HUES48 (cell line): ENCODE results near the gene TIPARP.

Experiments
- H3K27ac ChIP-seq: one replicate; pipeline ENCODE4 v1.7.0; 2013; ENCODE audit warnings: low read depth, low read length, inconsistent platforms
- H3K27me3 ChIP-seq: 2 replicates; pipeline ENCODE4 v1.6.1; 2013; ENCODE audit warnings: mild to moderate bottlenecking, low read length; ENCODE audit not compliant: control insufficient read depth, insufficient read depth
- H3K36me3 ChIP-seq: 2 replicates; pipeline ENCODE4 v1.6.1; 2013; ENCODE audit warnings: low read length; ENCODE audit not compliant: control insufficient read depth, insufficient read depth
- H3K4me1 ChIP-seq: 2 replicates; pipeline ENCODE4 v1.6.1; 2013; ENCODE audit warnings: mild to moderate bottlenecking, low read length; ENCODE audit not compliant: control insufficient read depth, insufficient read depth
- H3K4me3 ChIP-seq: 2 replicates; pipeline ENCODE4 v1.5.1; 2013; ENCODE audit warnings: mild to moderate bottlenecking, low read depth, low read length
- H3K9ac ChIP-seq: 2 replicates; pipeline ENCODE4 v1.6.1; 2013; ENCODE audit warnings: mild to moderate bottlenecking, low read depth, low read length, moderate library complexity
- H3K9me3 ChIP-seq: 2 replicates; pipeline ENCODE4 v1.6.1; 2013; ENCODE audit warnings: low read length; ENCODE audit not compliant: control insufficient read depth, insufficient read depth

TIPARP gene, protein sequence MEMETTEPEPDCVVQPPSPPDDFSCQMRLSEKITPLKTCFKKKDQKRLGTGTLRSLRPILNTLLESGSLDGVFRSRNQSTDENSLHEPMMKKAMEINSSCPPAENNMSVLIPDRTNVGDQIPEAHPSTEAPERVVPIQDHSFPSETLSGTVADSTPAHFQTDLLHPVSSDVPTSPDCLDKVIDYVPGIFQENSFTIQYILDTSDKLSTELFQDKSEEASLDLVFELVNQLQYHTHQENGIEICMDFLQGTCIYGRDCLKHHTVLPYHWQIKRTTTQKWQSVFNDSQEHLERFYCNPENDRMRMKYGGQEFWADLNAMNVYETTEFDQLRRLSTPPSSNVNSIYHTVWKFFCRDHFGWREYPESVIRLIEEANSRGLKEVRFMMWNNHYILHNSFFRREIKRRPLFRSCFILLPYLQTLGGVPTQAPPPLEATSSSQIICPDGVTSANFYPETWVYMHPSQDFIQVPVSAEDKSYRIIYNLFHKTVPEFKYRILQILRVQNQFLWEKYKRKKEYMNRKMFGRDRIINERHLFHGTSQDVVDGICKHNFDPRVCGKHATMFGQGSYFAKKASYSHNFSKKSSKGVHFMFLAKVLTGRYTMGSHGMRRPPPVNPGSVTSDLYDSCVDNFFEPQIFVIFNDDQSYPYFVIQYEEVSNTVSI

DNA sequence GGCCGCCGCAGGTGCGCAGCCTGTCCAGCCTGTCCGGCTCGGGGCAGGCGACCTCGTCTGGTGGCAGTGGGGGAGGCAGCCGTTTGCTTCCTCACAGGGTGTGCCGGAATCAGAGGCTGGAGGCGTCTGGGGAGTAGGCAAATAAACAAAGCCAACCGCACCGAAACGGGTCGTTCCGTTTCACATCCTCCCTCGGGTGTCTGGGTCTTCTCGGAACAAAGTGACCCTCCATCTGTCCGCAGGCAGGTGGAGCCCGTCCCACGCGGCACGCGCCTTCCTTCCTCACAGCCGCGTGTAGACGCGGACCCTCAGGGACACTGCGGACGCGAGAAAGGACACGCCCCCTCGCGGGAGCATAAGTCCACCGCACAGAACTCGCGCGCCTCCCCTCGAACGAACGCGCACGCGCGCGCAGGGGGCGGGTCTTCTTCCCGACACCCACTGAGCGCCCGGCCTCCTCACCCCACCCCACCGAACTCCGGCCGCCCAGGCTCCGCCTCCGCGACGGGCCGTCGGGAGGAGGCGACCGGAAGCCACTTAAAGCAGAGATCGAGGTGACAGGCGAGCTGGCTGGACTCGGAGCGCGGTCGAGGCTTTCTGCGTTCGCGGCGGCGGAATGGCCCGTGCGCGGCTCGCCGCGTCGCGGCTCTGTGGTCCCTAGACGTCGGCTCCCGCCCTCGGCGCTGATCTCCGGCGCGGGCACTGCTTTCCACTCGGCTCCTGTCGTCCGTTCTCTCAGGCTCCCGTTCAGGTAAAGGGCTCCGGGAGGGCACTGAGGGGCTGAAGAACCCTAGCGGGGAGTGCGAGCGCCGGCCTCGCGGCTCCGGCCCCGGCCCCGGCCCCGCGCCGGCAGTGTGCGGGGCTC, at the start of gene TIPARP:
Gene TIPARP (plus strand): TSS at position 545 of the 865 bp plus-strand sequence. CDS start 3,108 bp downstream, outside the sequence.
- Histone ChIP-seq H3K36me3 (peaks cover 17% of the 10 kb centered on the region), H3K27ac (peak within 1 kb of the TSS; percentile 90), H3K4me1 (peaks cover 17% of the 10 kb centered on the region), H3K9ac (peak within 1 kb of the TSS; percentile 74), H3K27me3 (peaks cover 6% of the 10 kb centered on the region; the same call in 1 of the 2 replicates), H3K4me3 (peak within 1 kb of the TSS; percentile 95), H3K9me3 (no peaks in the 10 kb centered on the region)

DNA sequence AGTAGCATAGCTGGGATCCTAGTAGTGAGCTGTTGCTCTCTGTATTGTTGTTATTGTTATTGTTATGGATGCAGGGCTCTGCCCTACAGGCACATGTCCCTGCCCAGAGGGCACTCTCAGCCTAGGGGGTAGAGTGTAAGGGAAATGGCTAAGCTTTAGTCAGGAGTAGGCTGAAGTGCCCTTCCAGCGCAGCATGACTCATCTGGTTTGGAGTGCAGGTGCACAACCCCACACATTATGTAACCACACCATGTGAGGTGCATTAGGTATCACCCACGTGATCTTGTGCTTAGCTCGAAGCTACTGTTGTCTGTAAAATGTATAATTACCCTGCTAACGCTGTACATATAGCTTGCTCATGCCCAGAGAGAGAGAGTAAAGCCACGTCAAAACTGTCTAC, 48.3 kb upstream of the TIPARP start:
- Histone ChIP-seq H3K4me1 (peaks cover 20% of the 10 kb centered on the region), H3K4me3 (no peak overlapping the region), H3K27me3 (no peaks in the 10 kb centered on the region), H3K9me3 (no peaks in the 10 kb centered on the region), H3K36me3 (no peaks in the 10 kb centered on the region), H3K9ac (no peak overlapping the region), H3K27ac (no peak overlapping the region)

DNA sequence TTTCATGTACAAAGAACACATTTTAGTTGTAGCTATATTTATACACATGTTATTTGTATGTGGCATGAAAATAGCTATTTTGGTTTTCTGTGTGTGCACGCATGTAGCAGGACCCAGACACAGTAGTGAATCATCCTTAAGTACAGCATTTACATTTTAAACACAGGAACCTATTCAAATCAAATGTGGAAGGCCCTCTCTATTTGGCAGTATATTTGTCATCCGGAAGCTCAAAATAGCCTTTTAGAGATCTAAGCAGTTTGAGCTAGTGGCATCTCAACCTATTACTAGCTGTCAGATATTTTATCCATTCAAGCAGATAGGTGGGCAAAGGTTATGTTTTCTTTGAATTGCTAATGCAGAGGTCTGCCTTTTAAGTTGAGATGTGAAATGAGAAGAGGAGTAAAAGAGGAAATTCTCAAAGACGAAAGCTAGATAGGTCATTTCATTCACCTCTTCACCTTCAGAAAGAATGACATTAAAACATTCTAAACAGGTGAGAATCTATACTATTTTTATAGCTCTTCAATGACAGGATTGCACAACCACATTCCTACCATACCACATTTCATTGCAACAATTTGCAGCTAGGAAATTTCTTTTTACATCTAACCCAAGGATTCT, 46.3 kb upstream of the TIPARP start:
- Histone ChIP-seq H3K9me3 (no peaks in the 10 kb centered on the region), H3K36me3 (no peaks in the 10 kb centered on the region), H3K9ac (no peak overlapping the region), H3K27me3 (no peaks in the 10 kb centered on the region), H3K4me3 (no peak overlapping the region), H3K27ac (no peak overlapping the region), H3K4me1 (peaks cover 24% of the 10 kb centered on the region)

DNA sequence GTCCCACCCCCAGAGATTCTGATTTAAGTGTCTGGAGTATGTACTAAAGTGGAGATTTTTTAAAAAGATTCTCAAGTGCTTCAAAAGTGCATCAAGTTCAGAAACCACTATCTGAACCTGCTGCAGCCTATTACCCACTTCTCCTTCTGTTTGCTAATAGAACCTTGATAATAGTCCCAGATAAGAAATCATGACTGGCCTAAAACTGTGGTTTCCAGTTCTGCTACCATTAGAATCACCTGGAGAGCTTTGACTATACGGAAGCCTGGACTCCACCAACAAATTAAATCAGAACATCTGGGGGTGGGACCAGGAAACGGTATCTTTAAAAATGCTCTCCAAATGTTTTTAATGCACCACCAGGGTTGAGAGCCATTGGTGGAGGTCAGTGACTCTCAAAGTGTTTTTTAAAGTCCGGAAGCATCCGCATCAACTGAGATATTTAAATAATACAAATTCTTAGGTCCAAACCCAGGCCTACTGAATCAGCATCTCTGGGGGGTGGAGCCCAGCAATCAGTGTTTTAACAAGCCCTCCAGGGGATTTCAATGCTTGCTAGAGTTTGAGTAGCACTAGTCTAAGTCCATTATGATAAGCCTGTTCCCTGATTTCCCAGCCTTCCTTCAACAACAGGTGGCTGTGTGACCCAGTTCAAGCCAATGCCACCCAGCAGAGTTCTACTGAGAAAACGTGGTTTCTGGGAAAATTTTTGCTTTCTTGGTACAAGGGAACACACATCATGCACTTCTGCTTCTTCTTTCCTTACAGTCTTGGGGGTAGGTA, 45.4 kb upstream of the TIPARP start:
- H3K9me3 ChIP-seq = no peaks in the 10 kb centered on the region
- H3K36me3 ChIP-seq = no peaks in the 10 kb centered on the region
- no peak overlapping the region for H3K27ac ChIP-seq
- no peak overlapping the region for H3K9ac ChIP-seq
- H3K27me3 ChIP-seq = no peaks in the 10 kb centered on the region
- no peak overlapping the region for H3K4me3 ChIP-seq
- H3K4me1 ChIP-seq = peaks cover 24% of the 10 kb centered on the region

DNA sequence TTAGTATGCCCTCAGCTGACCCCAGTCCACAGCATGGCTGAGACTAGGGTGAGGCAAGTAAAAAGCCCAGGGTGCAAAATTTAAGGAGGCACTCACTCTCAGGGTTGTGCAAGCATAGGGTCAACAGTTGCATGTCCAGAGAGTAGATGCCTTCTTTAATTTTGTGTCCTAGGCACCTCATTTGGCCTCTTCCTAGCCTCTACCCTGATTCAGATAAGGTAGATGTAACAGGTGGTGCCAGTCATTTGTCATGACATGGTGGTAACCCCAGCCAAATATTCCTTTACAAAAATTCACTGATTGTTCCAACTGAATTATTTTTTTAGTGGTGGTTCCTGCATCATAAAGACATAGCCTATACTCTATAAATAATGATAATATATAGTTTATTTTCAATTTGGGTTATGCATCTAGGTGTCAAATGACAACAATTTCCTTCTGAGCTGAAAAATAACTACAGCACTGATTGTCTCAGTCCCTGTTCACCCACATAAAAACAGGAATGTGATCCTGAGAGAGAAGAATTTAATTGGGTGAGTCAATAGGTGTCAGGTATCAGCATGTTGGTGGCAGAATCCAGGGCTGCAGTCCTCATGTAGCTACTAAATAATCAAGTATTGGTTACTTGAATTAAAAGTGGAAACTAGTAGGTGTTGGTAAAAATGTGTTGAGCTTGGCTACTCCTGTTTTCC, 44.2 kb upstream of the TIPARP start:
- Histone ChIP-seq H3K36me3 (no peaks in the 10 kb centered on the region), H3K27me3 (no peaks in the 10 kb centered on the region), H3K4me1 (peaks cover 24% of the 10 kb centered on the region), H3K9ac (no peak overlapping the region), H3K4me3 (no peak overlapping the region), H3K27ac (no peak overlapping the region), H3K9me3 (no peaks in the 10 kb centered on the region)

DNA sequence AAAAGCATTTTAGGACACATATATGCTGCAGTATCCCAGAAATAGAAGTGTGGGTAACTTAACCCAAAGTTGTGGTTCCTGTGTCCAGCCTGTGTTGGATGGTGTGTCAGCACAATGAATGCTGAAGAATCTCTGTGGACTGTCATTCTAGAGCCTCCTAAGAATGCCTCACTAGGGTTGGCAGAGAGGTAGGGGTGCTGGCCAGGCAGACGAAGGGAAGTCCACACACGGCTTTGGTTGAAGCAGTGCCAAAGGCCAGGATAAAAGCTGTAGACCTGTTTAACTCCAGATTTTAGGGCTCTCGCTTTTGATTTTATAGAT, 43.7 kb upstream of the TIPARP start:
- no peak overlapping the region for H3K27ac ChIP-seq
- H3K9ac ChIP-seq = no peak overlapping the region
- H3K9me3 ChIP-seq = no peaks in the 10 kb centered on the region
- no peaks in the 10 kb centered on the region for H3K27me3 ChIP-seq
- no peak overlapping the region for H3K4me3 ChIP-seq
- H3K4me1 ChIP-seq = peaks cover 24% of the 10 kb centered on the region
- H3K36me3 ChIP-seq = no peaks in the 10 kb centered on the region

DNA sequence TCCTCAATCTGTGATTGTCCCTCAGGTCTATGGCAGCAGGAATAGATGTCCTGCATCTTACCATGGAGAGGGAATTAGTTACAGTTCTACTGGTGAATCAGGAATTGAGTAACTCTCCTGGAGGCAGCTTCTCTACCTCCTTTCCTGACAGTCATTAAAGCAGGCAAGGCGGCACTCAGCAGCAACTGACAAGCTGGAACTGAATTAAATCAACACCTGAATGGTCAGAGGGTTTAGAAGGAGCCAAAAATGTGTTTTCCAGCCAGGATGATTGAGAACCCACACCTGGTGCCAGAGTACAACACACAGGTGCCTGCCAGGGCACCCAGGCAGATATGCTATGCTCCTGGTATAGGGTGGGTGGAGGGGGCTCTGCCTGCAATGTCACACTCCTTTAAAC, 43.1 kb upstream of the TIPARP start:
- no peak overlapping the region for H3K4me3 ChIP-seq

DNA sequence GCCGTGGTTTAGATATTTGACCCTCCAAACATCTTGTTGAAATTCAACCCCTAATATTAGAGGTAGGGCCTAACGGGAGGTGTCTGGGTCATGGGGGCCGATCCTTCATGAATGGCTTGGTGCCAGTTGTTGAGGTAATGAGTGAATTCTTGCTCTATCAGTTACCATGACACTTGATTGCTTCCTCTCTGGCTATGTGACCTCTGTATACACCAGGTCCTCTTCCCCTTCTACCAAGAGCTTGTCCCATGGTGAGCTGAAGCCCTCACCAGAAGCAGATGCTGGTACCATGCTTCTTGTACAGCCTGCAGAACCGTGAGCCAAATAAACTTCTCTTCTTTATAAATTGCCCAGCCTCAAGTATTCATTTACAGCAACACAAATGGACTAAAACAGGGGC, 41.8 kb upstream of the TIPARP start:
- Histone ChIP-seq H3K27me3 (no peaks in the 10 kb centered on the region), H3K9ac (no peak overlapping the region), H3K4me1 (peaks cover 24% of the 10 kb centered on the region), H3K36me3 (no peaks in the 10 kb centered on the region), H3K4me3 (no peak overlapping the region), H3K27ac (no peak overlapping the region), H3K9me3 (no peaks in the 10 kb centered on the region)

More for the DNA sequence above, 43.1 kb upstream of the TIPARP start:
- Histone ChIP-seq H3K4me1 (peaks cover 24% of the 10 kb centered on the region), H3K36me3 (no peaks in the 10 kb centered on the region), H3K27me3 (no peaks in the 10 kb centered on the region), H3K9ac (no peak overlapping the region), H3K27ac (no peak overlapping the region), H3K9me3 (no peaks in the 10 kb centered on the region)

DNA sequence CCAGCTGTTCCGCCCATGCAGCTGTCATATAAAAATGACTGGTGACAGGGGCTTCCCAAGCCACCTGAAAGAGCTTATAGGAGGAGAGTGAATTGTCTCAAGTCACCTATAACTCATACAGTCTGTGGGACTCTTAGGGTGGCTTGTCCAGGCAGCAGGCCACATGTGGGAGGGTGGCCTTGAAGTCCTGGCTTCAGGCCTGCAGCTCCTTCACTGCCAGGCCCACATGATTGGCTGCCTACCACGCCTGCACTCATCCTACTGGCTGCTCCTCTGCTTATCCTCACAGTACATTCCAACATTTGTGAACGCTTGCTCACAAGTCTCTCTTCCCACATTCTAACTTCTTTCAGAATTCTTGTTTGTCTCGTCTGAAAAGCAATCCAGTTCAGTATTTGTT, 41.1 kb upstream of the TIPARP start:
- H3K27me3 ChIP-seq = no peaks in the 10 kb centered on the region
- no peak overlapping the region for H3K4me3 ChIP-seq
- no peak overlapping the region for H3K9ac ChIP-seq
- peaks cover 19% of the 10 kb centered on the region for H3K4me1 ChIP-seq
- no peak overlapping the region for H3K27ac ChIP-seq
- no peaks in the 10 kb centered on the region for H3K36me3 ChIP-seq
- no peaks in the 10 kb centered on the region for H3K9me3 ChIP-seq

DNA sequence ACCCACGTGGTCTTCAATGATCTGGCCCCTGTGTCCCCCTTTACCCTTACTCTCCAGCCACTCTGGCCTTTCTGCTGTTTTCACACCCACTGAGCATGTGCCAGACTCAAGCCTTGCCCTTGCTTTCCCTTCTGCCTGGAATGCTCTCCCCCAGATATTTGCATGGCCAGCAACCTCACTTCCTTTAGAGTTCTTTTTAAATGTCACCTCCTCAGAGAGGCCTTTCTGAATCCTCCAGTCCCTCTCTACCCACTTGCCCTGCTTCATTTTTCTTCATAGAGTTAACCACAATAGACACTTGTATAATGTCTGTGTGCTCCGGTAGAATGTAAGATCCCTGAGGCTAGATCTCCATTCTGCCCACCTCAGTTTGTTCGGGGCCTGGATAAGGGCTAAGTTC, 39.4 kb upstream of the TIPARP start:
- Histone ChIP-seq H3K9ac (no peak overlapping the region), H3K27ac (no peak overlapping the region), H3K9me3 (no peaks in the 10 kb centered on the region), H3K4me3 (no peak overlapping the region), H3K36me3 (no peaks in the 10 kb centered on the region), H3K27me3 (no peaks in the 10 kb centered on the region), H3K4me1 (peaks cover 12% of the 10 kb centered on the region; the same call in 1 of the 2 replicates)
